Activated CD4-positive, alpha-beta memory T cell treated with anti-CD3 and anti-CD28 coated beads for 36 hours (primary cell): ENCODE measurements around the gene UMODL1. TPM values are rescaled to one million over a fixed set of nuclear protein-coding genes. Genes with fewer than 3 reads are reported as not detected.

ENCODE experiments used
- CTCF ChIA-PET: fragments of 350-600 bp; sonication (Branson Sonifier 250); formaldehyde crosslinking; loops from one replicate; lab custom pipeline; 2021; ENCODE audit warnings: antibody characterized with exemption, inconsistent platforms; lab: Charles Lee
- POLR2A ChIA-PET: fragments of 350-600 bp; sonication (Branson Sonifier 250); formaldehyde crosslinking; loops from one replicate; lab custom pipeline; 2021; ENCODE audit warnings: antibody characterized with exemption; lab: Charles Lee
- DNase-seq: peaks from one replicate; pipeline ENCODE4 v3.0.0-alpha.2; 2020
- H3K27ac Mint-ChIP-seq: one replicate; pipeline ENCODE4 v1.8.0; 2021; ENCODE audit warnings: mixed read lengths
- H3K27me3 Mint-ChIP-seq: one replicate; pipeline ENCODE4 v1.8.0; 2021; ENCODE audit warnings: mixed read lengths
- H3K36me3 Mint-ChIP-seq: one replicate; pipeline ENCODE4 v1.8.0; 2021; ENCODE audit warnings: mixed read lengths
- H3K4me1 Mint-ChIP-seq: one replicate; pipeline ENCODE4 v1.8.0; 2021; ENCODE audit warnings: low read depth, mixed read lengths
- H3K4me3 Mint-ChIP-seq: one replicate; pipeline ENCODE4 v1.8.0; 2021; ENCODE audit warnings: mild to moderate bottlenecking, mixed read lengths
- H3K9me3 Mint-ChIP-seq: one replicate; pipeline ENCODE4 v1.8.0; 2021; ENCODE audit warnings: mixed read lengths
- intact Hi-C: fragments of 100-400 bp; cut with micrococcal nuclease; formaldehyde crosslinking; loops from one replicate; pipeline ENCODE4 v1.15.1; 2023
- total RNA-seq, 2 experiments: library from RNA; stranded (reverse); gene quantifications; one replicate each; pipeline ENCODE4 v1.2.3, GENCODE V29; 2021

UMODL1 gene
- not detected for total RNA-seq

- H3K36me3 Mint-ChIP-seq = no peaks in the 10 kb centered on the region
- H3K4me3 Mint-ChIP-seq = no peak within 1 kb of the TSS
- ChIA-PET POLR2A (no interaction called here), CTCF (no interaction called here)
- DNase-seq = no peak
- intact Hi-C loops = no loop called here
- no peaks in the 10 kb centered on the region for H3K9me3 Mint-ChIP-seq
- H3K27ac Mint-ChIP-seq = no peak within 1 kb of the TSS
- H3K4me1 Mint-ChIP-seq = no peaks in the 10 kb centered on the region
- H3K27me3 Mint-ChIP-seq = no peaks in the 10 kb centered on the region
Observed at GRCh38 chr21:42071146-42071737, at the start of gene UMODL1. Gene UMODL1, plus strand, starts transcription at chr21:42071317. Its CDS starts 0 bp downstream, at chr21:42071317.

- H3K27me3 Mint-ChIP-seq = no peaks in the 10 kb centered on the region
- CTCF ChIA-PET = no interaction called here
- H3K4me3 Mint-ChIP-seq = no peak overlapping the region
- H3K27ac Mint-ChIP-seq = no peak overlapping the region
- H3K36me3 Mint-ChIP-seq = no peaks in the 10 kb centered on the region
- H3K4me1 Mint-ChIP-seq = no peaks in the 10 kb centered on the region
- POLR2A ChIA-PET = no interaction called here
- intact Hi-C loops = no loop called here
- no peak for DNase-seq
- H3K9me3 Mint-ChIP-seq = no peaks in the 10 kb centered on the region
Observed at GRCh38 chr21:42021371-42022090, 49.6 kb upstream of the UMODL1 start.

- no peak for DNase-seq
- POLR2A ChIA-PET = no interaction called here
- CTCF ChIA-PET = no interaction called here
- Mint-ChIP-seq H3K4me1 (no peaks in the 10 kb centered on the region), H3K4me3 (no peak overlapping the region), H3K36me3 (no peaks in the 10 kb centered on the region), H3K27ac (no peak overlapping the region), H3K27me3 (no peaks in the 10 kb centered on the region), H3K9me3 (no peaks in the 10 kb centered on the region)
- intact Hi-C loops = no loop called here
Observed at GRCh38 chr21:42022091-42022430, 49.1 kb upstream of the UMODL1 start.

- Mint-ChIP-seq H3K27me3 (no peaks in the 10 kb centered on the region), H3K4me3 (no peak overlapping the region), H3K9me3 (no peaks in the 10 kb centered on the region), H3K4me1 (no peaks in the 10 kb centered on the region), H3K36me3 (no peaks in the 10 kb centered on the region), H3K27ac (no peak overlapping the region)
- POLR2A ChIA-PET = no interaction called here
- intact Hi-C loops = no loop called here
- CTCF ChIA-PET = no interaction called here
- DNase-seq = no peak
Observed at GRCh38 chr21:42022906-42023305, 48.2 kb upstream of the UMODL1 start.

- no peak overlapping the region for H3K4me3 Mint-ChIP-seq
- CTCF ChIA-PET = interaction anchor here (0.7 to 0.8 kb wide), 2 partner anchors 82 to 642 kb away, joined by 3 read pairs; no protein-coding TSS in a partner anchor
- no peak for DNase-seq
- POLR2A ChIA-PET = no interaction called here
- no peaks in the 10 kb centered on the region for H3K9me3 Mint-ChIP-seq
- no peak overlapping the region for H3K27ac Mint-ChIP-seq
- intact Hi-C loops = no loop called here
- no peaks in the 10 kb centered on the region for H3K4me1 Mint-ChIP-seq
- H3K27me3 Mint-ChIP-seq = no peaks in the 10 kb centered on the region
- H3K36me3 Mint-ChIP-seq = no peaks in the 10 kb centered on the region
Observed at GRCh38 chr21:42025376-42026081, 45.6 kb upstream of the UMODL1 start.

- Mint-ChIP-seq H3K4me1 (no peaks in the 10 kb centered on the region), H3K9me3 (no peaks in the 10 kb centered on the region), H3K4me3 (no peak overlapping the region), H3K27ac (no peak overlapping the region), H3K27me3 (no peaks in the 10 kb centered on the region), H3K36me3 (no peaks in the 10 kb centered on the region)
- CTCF ChIA-PET = interaction anchor here (0.8 kb wide), 1 partner anchor 81 kb away, joined by 3 read pairs; no protein-coding TSS in a partner anchor
- intact Hi-C loops = no loop called here
- DNase-seq = no peak
- POLR2A ChIA-PET = no interaction called here
Observed at GRCh38 chr21:42026082-42026435, 45.1 kb upstream of the UMODL1 start.

GRCh38 chr21:42027085-42027821, 43.9 kb upstream of the UMODL1 start:
- H3K4me1 Mint-ChIP-seq = no peaks in the 10 kb centered on the region
- no peak overlapping the region for H3K4me3 Mint-ChIP-seq
- intact Hi-C loops = no loop called here
- H3K27me3 Mint-ChIP-seq = no peaks in the 10 kb centered on the region
- POLR2A ChIA-PET = no interaction called here
- H3K9me3 Mint-ChIP-seq = no peaks in the 10 kb centered on the region
- no peak for DNase-seq
- H3K36me3 Mint-ChIP-seq = no peaks in the 10 kb centered on the region
- CTCF ChIA-PET = no interaction called here
- H3K27ac Mint-ChIP-seq = no peak overlapping the region

GRCh38 chr21:42027822-42028765, 43.0 kb upstream of the UMODL1 start:
- ChIA-PET POLR2A (no interaction called here), CTCF (interaction anchor here (1.0 kb wide), 1 partner anchor 89 kb away, joined by 3 read pairs; no protein-coding TSS in a partner anchor)
- Mint-ChIP-seq H3K27ac (no peak overlapping the region), H3K4me1 (no peaks in the 10 kb centered on the region), H3K36me3 (no peaks in the 10 kb centered on the region), H3K9me3 (no peaks in the 10 kb centered on the region), H3K27me3 (no peaks in the 10 kb centered on the region), H3K4me3 (no peak overlapping the region)
- no peak for DNase-seq
- intact Hi-C loops = no loop called here

GRCh38 chr21:42028766-42029425, 42.2 kb upstream of the UMODL1 start:
- CTCF ChIA-PET = interaction anchor here (1.0 kb wide), 1 partner anchor 89 kb away, joined by 3 read pairs; no protein-coding TSS in a partner anchor
- Mint-ChIP-seq H3K9me3 (no peaks in the 10 kb centered on the region), H3K27ac (no peak overlapping the region), H3K36me3 (no peaks in the 10 kb centered on the region), H3K4me3 (no peak overlapping the region), H3K27me3 (no peaks in the 10 kb centered on the region), H3K4me1 (no peaks in the 10 kb centered on the region)
- DNase-seq = no peak
- intact Hi-C loops = no loop called here
- POLR2A ChIA-PET = no interaction called here

- Mint-ChIP-seq H3K36me3 (no peaks in the 10 kb centered on the region), H3K27me3 (no peaks in the 10 kb centered on the region), H3K4me3 (no peak overlapping the region), H3K9me3 (no peaks in the 10 kb centered on the region), H3K4me1 (no peaks in the 10 kb centered on the region), H3K27ac (no peak overlapping the region)
- POLR2A ChIA-PET = no interaction called here
- CTCF ChIA-PET = no interaction called here
- DNase-seq = no peak
- intact Hi-C loops = no loop called here
Observed at GRCh38 chr21:42030311-42030710, 40.8 kb upstream of the UMODL1 start.

GRCh38 chr21:42031241-42031640, 39.9 kb upstream of the UMODL1 start:
- ChIA-PET CTCF (no interaction called here), POLR2A (interaction anchor here (0.6 kb wide), 1 partner anchor 46 kb away, joined by 3 read pairs; no protein-coding TSS in a partner anchor)
- Mint-ChIP-seq H3K27ac (no peak overlapping the region), H3K9me3 (no peaks in the 10 kb centered on the region), H3K27me3 (no peaks in the 10 kb centered on the region), H3K4me3 (no peak overlapping the region), H3K36me3 (no peaks in the 10 kb centered on the region), H3K4me1 (no peaks in the 10 kb centered on the region)
- intact Hi-C loops = no loop called here
- DNase-seq = no peak
